ENCODE results near the gene FAF1. TPM values are rescaled to one million over a fixed set of nuclear protein-coding genes. Genes with fewer than 3 reads are reported as not detected.

FAF1 gene
- total and polyA plus RNA-seq, 9 of the 15 experiments (the other 6 are each of a cell fraction or from before 2014, with no cell fraction given), result 48.7 to 225 (median 118) TPM

DNA sequence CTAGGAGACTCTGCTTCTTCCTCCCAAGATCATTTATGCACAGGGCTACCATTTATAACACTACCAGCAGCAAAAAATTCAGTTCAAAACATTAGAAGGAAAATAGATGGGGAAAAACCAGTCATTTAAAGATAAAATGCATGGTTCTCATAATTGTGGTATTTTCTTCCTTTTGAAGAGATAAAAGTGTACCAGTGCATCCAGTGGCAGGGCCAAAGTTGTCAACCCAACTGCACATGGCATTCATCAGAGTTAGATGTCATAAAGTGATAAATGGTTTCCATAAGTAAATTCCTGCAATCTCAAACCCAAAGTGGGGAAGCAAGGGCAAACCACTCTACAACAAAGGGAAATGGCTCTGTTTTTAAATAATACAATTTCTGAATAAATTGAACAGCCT is 417.7 kb downstream of the FAF1 start (continued):
- TF ChIP-seq TFE3 (CRISPR knock-in tag; IDR thresholded peaks at IDR 0.05) (no peak), ZNF589 (CRISPR knock-in tag; IDR thresholded peaks at IDR 0.05; ENCODE audit: low read depth) (no peak), NFE2 (IDR thresholded peaks at IDR 0.05; ENCODE audit: low read depth) (no peak)

GRCh38 chr1:50538476-50538875 is 421.6 kb downstream of the FAF1 start:
- Histone ChIP-seq H3K36me3 (ENCODE audit: control insufficient read depth, insufficient read depth, low read length) (peaks cover 49% of the 10 kb centered on the region; the same call in 2 of the 3 replicates), H3K27me3 (ENCODE audit: control insufficient read depth in 2 of 2, insufficient read depth in 2 of 2, low read length in 2 of 2) (no peaks in the 10 kb centered on the region), H3K9me3 (replicated peaks; ENCODE audit: control insufficient read depth, insufficient read depth, low read depth, low read length) (no peaks in the 10 kb centered on the region), H3K79me2 (ENCODE audit: control insufficient read depth, insufficient read depth, low read length) (no peaks in the 10 kb centered on the region), H3K9me1 (ENCODE audit: control insufficient read depth, insufficient read depth, low read length) (no peaks in the 10 kb centered on the region), H3K4me1 (replicated peaks in 1 of 2; ENCODE audit: control insufficient read depth in 2 of 2, insufficient read depth in 2 of 2, low read length in 2 of 2) (no peaks in the 10 kb centered on the region), H3K27ac (ENCODE audit: extremely low read depth, low read depth, low read length) (no peak overlapping the region), H4K20me1 (replicated peaks; ENCODE audit: control insufficient read depth, insufficient read depth, low read length) (no peaks in the 10 kb centered on the region), H2AFZ (ENCODE audit: low read depth, low read length) (no peak overlapping the region), H3K9ac (ENCODE audit: insufficient read depth in 1 of 2, low read depth in 2 of 2, low read length in 2 of 2) (no peak overlapping the region), H3K4me3 (no peak overlapping the region), H3K4me2 (ENCODE audit: insufficient read depth, low read length) (no peak overlapping the region)
- FAIRE-seq (no peak), DNase-seq (ENCODE audit: extremely low read depth in 1 of 4, low spot score in 3 of 4) (no peak), ATAC-seq (no peak)
- 100% methylated on average over 1 of the region's 1 CpG for WGBS (ENCODE audit: insufficient coverage, low coverage, missing lambda C conversion rate)
- ChIA-PET CTCF (ENCODE audit: low intra/inter-chr PET ratio) (no interaction called here), POLR2A (no interaction called here)
- intact Hi-C loops (cut with micrococcal nuclease) (no loop called here), in situ Hi-C loops (cut with MboI) (no loop called here)
- TF ChIP-seq ZFPM2 (CRISPR knock-in tag; IDR thresholded peaks at IDR 0.05) (no peak), CC2D1A (IDR thresholded peaks at IDR 0.05) (no peak), PYGO2 (tag; IDR thresholded peaks at IDR 0.05) (no peak), NRF1 (conservative IDR thresholded peaks at IDR 0.05 in 1 of 2, IDR thresholded peaks at IDR 0.05 in 1 of 2) (no peak), ZNF785 (CRISPR knock-in tag; IDR thresholded peaks at IDR 0.05) (no peak), MIER1 (IDR thresholded peaks at IDR 0.05; ENCODE audit: low read depth) (no peak), NR4A1 (CRISPR knock-in tag; IDR thresholded peaks at IDR 0.05) (no peak), NR4A1 (tag; IDR thresholded peaks at IDR 0.05) (no peak), MCM7 (IDR thresholded peaks at IDR 0.05) (no peak), ZKSCAN1 (IDR thresholded peaks at IDR 0.05; ENCODE audit: low read depth, low read length) (no peak), DPF2 (IDR thresholded peaks at IDR 0.05) (no peak), PRDM10 (IDR thresholded peaks at IDR 0.05; ENCODE audit: partially characterized antibody) (no peak), OTX1 (CRISPR knock-in tag; IDR thresholded peaks at IDR 0.05) (no peak)
- BruUV-seq (replicated peaks), result no TSS peak

All from K562 (cell line).